HL-60 (cell line): ENCODE results near the gene ERGIC1.

Source experiments
- DNase-seq, 2 experiments: peaks; one replicate each; pipeline ENCODE4 v3.0.0-alpha.2; 2010 to 2020; ENCODE audit warnings: low read depth in 1 of 2, low spot score in 1 of 2
- H3K27ac ChIP-seq: fragments of 250-450 bp; sonication (Bioruptor Pico); replicated peaks from 2 replicates; pipeline ENCODE4 v1.5.1; 2020; ENCODE audit warnings: mild to moderate bottlenecking, moderate library complexity
- H3K27me3 ChIP-seq: fragments of 250-450 bp; sonication (Bioruptor Pico); 2 replicates; pipeline ENCODE4 v1.5.1; 2021; ENCODE audit warnings: mild to moderate bottlenecking, moderate library complexity; ENCODE audit not compliant: insufficient read depth, poor library complexity, severe bottlenecking
- H3K4me3 ChIP-seq: replicated peaks from 2 replicates; pipeline ENCODE4 v1.5.1; 2011; ENCODE audit warnings: mild to moderate bottlenecking, control low read depth, low read length; ENCODE audit not compliant: insufficient read depth
- CTCF ChIP-seq: IDR thresholded peaks from one replicate; pipeline ENCODE4 v1.5.1; 2011; ENCODE audit warnings: low read length, control low read depth, inconsistent platforms; ENCODE audit not compliant: insufficient read depth
- GABPA ChIP-seq: IDR thresholded peaks from 2 replicates; pipeline ENCODE4 v1.6.1; 2012; ENCODE audit warnings: low read depth
- POLR2AphosphoS5 ChIP-seq: IDR thresholded peaks from 2 replicates; pipeline ENCODE4 v1.6.1; 2012; ENCODE audit warnings: low read depth
- REST ChIP-seq: IDR thresholded peaks from 2 replicates; pipeline ENCODE4 v1.6.1; 2012; ENCODE audit warnings: low read depth; ENCODE audit not compliant: insufficient replicate concordance
- SPI1 ChIP-seq: IDR thresholded peaks from 2 replicates; pipeline ENCODE4 v1.6.1; 2012; ENCODE audit warnings: low read depth, mild to moderate bottlenecking, borderline replicate concordance

Gene ERGIC1

GRCh38 chr5:172788771-172789686 is 45.0 kb upstream of the ERGIC1 start:
- TF ChIP-seq REST (no peak), SPI1 (no peak), POLR2AphosphoS5 (no peak), CTCF (no peak), GABPA (no peak)
- DNase-seq = no peak
- Histone ChIP-seq H3K4me3 (no peak overlapping the region), H3K27me3 (no peaks in the 10 kb centered on the region), H3K27ac (no peak overlapping the region)

- no peaks in the 10 kb centered on the region for H3K27me3 ChIP-seq
- no peak for DNase-seq
- no peak overlapping the region for H3K4me3 ChIP-seq
- H3K27ac ChIP-seq = no peak overlapping the region
- TF ChIP-seq SPI1 (no peak), POLR2AphosphoS5 (no peak), GABPA (no peak), REST (no peak), CTCF (no peak)
These were observed 44.2 kb upstream of the ERGIC1 start for GRCh38 chr5:172789687-172790495.

- no peak for DNase-seq
These were observed 43.6 kb upstream of the ERGIC1 start for GRCh38 chr5:172790496-172790889.

More at GRCh38 chr5:172790496-172790889, 43.6 kb upstream of the ERGIC1 start:
- Histone ChIP-seq H3K27ac (no peak overlapping the region), H3K4me3 (no peak overlapping the region), H3K27me3 (no peaks in the 10 kb centered on the region)
- no peak for TF ChIP-seq CTCF
- no peak for TF ChIP-seq REST
- TF ChIP-seq SPI1 = no peak
- no peak for TF ChIP-seq GABPA
- TF ChIP-seq POLR2AphosphoS5 = no peak
